ENCODE results near the gene SNX2. TPM values are rescaled to one million over a fixed set of nuclear protein-coding genes. Genes with fewer than 3 reads are reported as not detected.

The SNX2 gene
- total RNA-seq, 2 donors from 2014 or later = 50.6 to 63.7 TPM

DNA sequence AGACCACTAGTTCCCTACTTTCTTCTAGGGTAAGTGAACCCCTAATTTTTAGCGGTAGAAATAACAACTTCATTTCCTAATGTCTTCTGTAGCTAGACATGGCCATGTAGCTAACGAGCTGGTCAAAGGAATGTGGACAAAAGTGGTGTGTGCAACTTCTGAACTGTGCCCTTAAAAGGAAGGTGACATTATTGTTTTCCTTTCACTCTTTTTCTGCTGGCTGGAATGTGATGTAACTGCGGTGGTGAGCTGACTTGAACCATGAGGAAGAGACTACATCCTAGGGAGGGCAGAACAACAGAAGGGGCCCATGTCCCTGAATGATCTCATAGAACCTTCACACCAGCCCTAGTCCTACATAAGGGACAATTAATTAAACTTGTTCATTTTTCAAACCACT, 1.3 kb upstream of the SNX2 start:
- no peaks in the 10 kb centered on the region for H3K27me3 ChIP-seq (replicated peaks; ENCODE audit: insufficient read depth)
- no peak overlapping the region for H3K27ac ChIP-seq
- no peaks in the 10 kb centered on the region for H3K36me3 ChIP-seq
- TF ChIP-seq POLR2AphosphoS5 (IDR thresholded peaks at IDR 0.05) (no peak), CTCF (IDR thresholded peaks at IDR 0.05) (no peak), POLR2A (IDR thresholded peaks at IDR 0.05) (no peak)
- intact Hi-C loops (cut with DNase I) = no loop called here
- WGBS = 43% methylated on average over 3 of the region's 3 CpGs
- no peak for DNase-seq (ENCODE audit: low spot score)
- H3K4me1 ChIP-seq (replicated peaks) = no peaks in the 10 kb centered on the region
- no peaks in the 10 kb centered on the region for H3K9me3 ChIP-seq
- H3K4me3 ChIP-seq = no peak overlapping the region

DNA sequence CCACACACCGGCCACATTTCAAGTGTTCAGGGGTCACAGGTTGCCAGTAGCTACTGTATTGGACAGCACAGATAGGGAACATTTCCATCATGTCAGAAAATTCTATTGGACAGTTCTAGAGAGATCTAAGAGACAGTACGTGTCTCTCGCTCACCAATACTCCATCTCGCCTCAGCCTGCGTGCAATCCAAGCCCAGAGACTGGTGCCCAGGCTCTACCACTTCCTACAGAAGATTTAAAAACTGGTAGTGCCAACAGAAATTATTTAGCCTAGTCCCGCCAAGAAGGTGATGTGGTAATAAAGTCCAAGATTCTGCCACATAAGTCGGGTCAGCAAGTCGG, 390 bp upstream of the SNX2 start:
- intact Hi-C loops (cut with DNase I) = no loop called here
- no peaks in the 10 kb centered on the region for H3K4me1 ChIP-seq (replicated peaks)
- H3K36me3 ChIP-seq = no peaks in the 10 kb centered on the region
- H3K27ac ChIP-seq = peak overlapping the region; percentile 53 to 86
- TF ChIP-seq CTCF (IDR thresholded peaks at IDR 0.05) = no peak
- no peak for TF ChIP-seq POLR2AphosphoS5 (IDR thresholded peaks at IDR 0.05)
- no peak for TF ChIP-seq POLR2A (IDR thresholded peaks at IDR 0.05)
- no peaks in the 10 kb centered on the region for H3K9me3 ChIP-seq
- 26% methylated on average over 8 of the region's 8 CpGs for WGBS
- H3K4me3 ChIP-seq = peak overlapping the region; percentile 87 to 93
- DNase-seq (ENCODE audit: low spot score) = no peak
- H3K27me3 ChIP-seq (replicated peaks; ENCODE audit: insufficient read depth) = no peaks in the 10 kb centered on the region

DNA sequence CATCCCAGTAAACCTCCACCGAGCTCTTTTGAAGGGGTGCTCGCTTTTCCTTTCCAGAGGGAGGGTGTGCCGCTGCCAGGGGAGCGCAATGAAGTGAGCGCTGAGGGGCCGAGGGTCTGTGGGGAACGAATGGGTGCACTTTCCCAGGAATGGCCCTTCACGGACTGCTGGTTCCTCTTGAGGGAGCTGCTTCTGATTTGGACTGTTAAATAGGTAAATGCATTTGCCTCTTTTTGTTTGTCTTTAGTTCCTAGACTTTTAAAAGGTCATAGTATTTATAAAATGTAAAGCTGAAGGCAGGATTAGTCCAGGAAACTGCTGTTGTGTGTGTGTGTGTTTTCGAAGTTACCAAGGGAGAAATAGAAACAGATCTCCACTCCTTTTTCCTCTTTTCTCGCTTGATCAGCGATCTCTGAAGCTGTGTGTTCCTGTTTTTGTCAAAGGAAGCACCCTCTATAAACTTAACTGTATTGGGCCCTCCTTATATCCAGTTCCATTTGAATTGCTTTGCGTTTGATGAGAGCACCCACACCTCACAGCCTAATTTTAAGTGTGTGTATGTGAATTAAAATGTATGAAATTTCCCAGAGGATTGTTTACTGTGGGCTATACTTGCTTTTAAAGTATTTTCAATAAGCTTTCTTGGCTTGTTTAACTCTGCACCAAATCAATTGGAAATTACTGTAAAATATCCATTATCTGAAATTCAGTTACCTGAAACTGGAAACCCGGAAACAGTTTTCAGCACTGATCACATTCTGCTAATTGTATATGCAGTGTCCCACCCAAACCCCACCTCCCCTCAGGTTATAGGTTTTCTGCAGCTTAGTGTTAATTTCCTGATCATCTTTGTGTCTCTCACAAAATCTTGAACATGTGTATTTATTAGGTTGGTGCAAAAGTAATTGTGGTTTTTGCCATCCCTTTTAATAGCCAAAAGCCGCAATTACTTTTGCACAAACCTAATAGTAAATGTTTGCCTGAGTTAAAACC, 966 bp downstream of the SNX2 start:
- peak overlapping the region; percentile 87 to 93 for H3K4me3 ChIP-seq
- H3K36me3 ChIP-seq = no peaks in the 10 kb centered on the region
- intact Hi-C loops (cut with DNase I) = loop anchor here (5.0 kb wide), 1 partner anchor 316 kb away; no protein-coding TSS in a partner anchor
- no peaks in the 10 kb centered on the region for H3K9me3 ChIP-seq
- H3K27me3 ChIP-seq (replicated peaks; ENCODE audit: insufficient read depth) = no peaks in the 10 kb centered on the region
- no peak for DNase-seq (ENCODE audit: low spot score)
- whole genome bisulfite sequencing = 4% methylated on average over 14 of the region's 14 CpGs
- no peaks in the 10 kb centered on the region for H3K4me1 ChIP-seq (replicated peaks)
- no peak for TF ChIP-seq CTCF (IDR thresholded peaks at IDR 0.05)
- no peak for TF ChIP-seq POLR2AphosphoS5 (IDR thresholded peaks at IDR 0.05)
- TF ChIP-seq POLR2A (IDR thresholded peaks at IDR 0.05) = no peak
- H3K27ac ChIP-seq = peak overlapping the region; percentile 86 to 90

GRCh38 chr5:122778157-122778556, 3.3 kb downstream of the SNX2 start:
- Histone ChIP-seq H3K4me3 (no peak overlapping the region), H3K36me3 (no peaks in the 10 kb centered on the region), H3K27me3 (replicated peaks; ENCODE audit: insufficient read depth) (no peaks in the 10 kb centered on the region), H3K27ac (no peak overlapping the region), H3K4me1 (replicated peaks) (no peaks in the 10 kb centered on the region), H3K9me3 (no peaks in the 10 kb centered on the region)
- DNase-seq (ENCODE audit: low spot score) = no peak
- intact Hi-C loops (cut with DNase I) = loop anchor here (5.0 kb wide), 1 partner anchor 314 kb away; no protein-coding TSS in a partner anchor
- TF ChIP-seq CTCF (IDR thresholded peaks at IDR 0.05) = no peak
- no peak for TF ChIP-seq POLR2AphosphoS5 (IDR thresholded peaks at IDR 0.05)
- TF ChIP-seq POLR2A (IDR thresholded peaks at IDR 0.05) = no peak
- WGBS = over 99% methylated on average over 4 of the region's 4 CpGs
